ENCODE results near the gene ANO5. TPM values are rescaled to one million over a fixed set of nuclear protein-coding genes. Genes with fewer than 3 reads are reported as not detected.

ANO5 gene
- total and polyA plus RNA-seq, 2 donors (not counting 3 experiments of a cell fraction or from before 2014, with no cell fraction given): 0.32 to 0.46 TPM

DNA sequence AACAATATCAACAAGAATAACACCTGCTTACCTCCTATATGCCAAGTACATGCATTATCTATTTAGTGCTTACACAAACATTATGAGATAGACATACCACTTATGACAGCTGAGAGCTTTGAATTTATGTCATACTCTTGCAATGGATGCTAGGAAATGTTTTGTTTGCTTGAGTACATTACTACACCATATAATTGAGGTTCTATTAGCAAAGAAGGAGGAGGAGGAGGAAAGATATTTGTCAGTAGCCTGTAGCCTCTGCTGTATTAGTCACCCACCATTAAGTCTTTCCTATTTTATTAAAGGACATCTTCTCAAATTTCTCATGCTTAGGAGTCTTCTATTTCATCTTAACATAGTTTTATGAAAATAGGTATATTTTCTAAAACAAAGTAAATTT is 6.4 kb downstream of the ANO5 start:
- BruUV-seq (replicated peaks): no TSS peak
- H3K9me1 ChIP-seq (replicated peaks; ENCODE audit: control insufficient read depth, extremely low read depth, insufficient read depth, low read length): no peaks in the 10 kb centered on the region
- H3K79me2 ChIP-seq (ENCODE audit: control insufficient read depth, insufficient read depth, low read length): no peaks in the 10 kb centered on the region
- no peaks in the 10 kb centered on the region for H3K9me3 ChIP-seq (replicated peaks; ENCODE audit: control insufficient read depth, insufficient read depth, low read length)
- no peak overlapping the region for H3K4me2 ChIP-seq (ENCODE audit: insufficient read depth, low read length)
- DNase-seq (ENCODE audit: low read depth, low spot score) (no peak), FAIRE-seq (no peak)
- H4K20me1 ChIP-seq (replicated peaks; ENCODE audit: control insufficient read depth, extremely low read depth, insufficient read depth, low read length): no peaks in the 10 kb centered on the region
- intact Hi-C loops (cut with micrococcal nuclease) (loop anchor here (5.0 kb wide), 1 partner anchor 43 kb away; no protein-coding TSS in a partner anchor), dilution Hi-C loops (cut with MboI; ENCODE audit: extremely low pct_ligation_motif_present, low sequenced_read_pairs) (no loop called here)
- H3K27ac ChIP-seq (ENCODE audit: insufficient read depth, low read depth, low read length): no peak overlapping the region
- no peaks in the 10 kb centered on the region for H3K4me1 ChIP-seq (ENCODE audit: control insufficient read depth, extremely low read depth, insufficient read depth, low read length)
- no peaks in the 10 kb centered on the region for H3K36me3 ChIP-seq (ENCODE audit: control insufficient read depth in 2 of 2, extremely low read depth in 1 of 2, insufficient read depth in 2 of 2, low read length in 2 of 2)
- no peak overlapping the region for H3K4me3 ChIP-seq (replicated peaks in 1 of 3; ENCODE audit: insufficient read depth in 1 of 3, low read depth in 1 of 3, low read length in 3 of 3)
- ChIA-PET POLR2A (no interaction called here), CTCF (no interaction called here)
- no peak overlapping the region for H3K9ac ChIP-seq (replicated peaks; ENCODE audit: extremely low read depth, insufficient read depth, low read length)
- H2AFZ ChIP-seq (ENCODE audit: low read depth, low read length): no peak overlapping the region
- H3K27me3 ChIP-seq (ENCODE audit: control insufficient read depth in 2 of 2, insufficient read depth in 2 of 2, low read length in 2 of 2): no peaks in the 10 kb centered on the region
- TF ChIP-seq, protein P1, sequence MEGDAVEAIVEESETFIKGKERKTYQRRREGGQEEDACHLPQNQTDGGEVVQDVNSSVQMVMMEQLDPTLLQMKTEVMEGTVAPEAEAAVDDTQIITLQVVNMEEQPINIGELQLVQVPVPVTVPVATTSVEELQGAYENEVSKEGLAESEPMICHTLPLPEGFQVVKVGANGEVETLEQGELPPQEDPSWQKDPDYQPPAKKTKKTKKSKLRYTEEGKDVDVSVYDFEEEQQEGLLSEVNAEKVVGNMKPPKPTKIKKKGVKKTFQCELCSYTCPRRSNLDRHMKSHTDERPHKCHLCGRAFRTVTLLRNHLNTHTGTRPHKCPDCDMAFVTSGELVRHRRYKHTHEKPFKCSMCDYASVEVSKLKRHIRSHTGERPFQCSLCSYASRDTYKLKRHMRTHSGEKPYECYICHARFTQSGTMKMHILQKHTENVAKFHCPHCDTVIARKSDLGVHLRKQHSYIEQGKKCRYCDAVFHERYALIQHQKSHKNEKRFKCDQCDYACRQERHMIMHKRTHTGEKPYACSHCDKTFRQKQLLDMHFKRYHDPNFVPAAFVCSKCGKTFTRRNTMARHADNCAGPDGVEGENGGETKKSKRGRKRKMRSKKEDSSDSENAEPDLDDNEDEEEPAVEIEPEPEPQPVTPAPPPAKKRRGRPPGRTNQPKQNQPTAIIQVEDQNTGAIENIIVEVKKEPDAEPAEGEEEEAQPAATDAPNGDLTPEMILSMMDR (IDR thresholded peaks at IDR 0.05; ENCODE audit: extremely low read depth in 1 of 2, insufficient read depth in 1 of 2, low read depth in 1 of 2, low read length in 2 of 2): no peak
- TF ChIP-seq FOS (IDR thresholded peaks at IDR 0.05; ENCODE audit: borderline replicate concordance, insufficient read depth, low read length): no peak
- TF ChIP-seq, protein P2, sequence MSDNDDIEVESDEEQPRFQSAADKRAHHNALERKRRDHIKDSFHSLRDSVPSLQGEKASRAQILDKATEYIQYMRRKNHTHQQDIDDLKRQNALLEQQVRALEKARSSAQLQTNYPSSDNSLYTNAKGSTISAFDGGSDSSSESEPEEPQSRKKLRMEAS (IDR thresholded peaks at IDR 0.05; ENCODE audit: insufficient read depth, insufficient read length): no peak
- no peak for TF ChIP-seq EZH2 (IDR thresholded peaks at IDR 0.05; ENCODE audit: borderline replicate concordance, low read depth, low read length, severe bottlenecking)
- TF ChIP-seq JUN (IDR thresholded peaks at IDR 0.05; ENCODE audit: borderline replicate concordance, insufficient read depth, insufficient read length, low read depth): no peak
- no peak for TF ChIP-seq GATA2 (IDR thresholded peaks at IDR 0.05; ENCODE audit: insufficient read depth, insufficient read length, low read depth, low read length)
- no peak for TF ChIP-seq POLR2A (IDR thresholded peaks at IDR 0.05; ENCODE audit: low read depth, low read length)
- no peak for TF ChIP-seq POLR2AphosphoS5 (IDR thresholded peaks at IDR 0.05; ENCODE audit: insufficient read depth, low read depth, low read length)
- TF ChIP-seq MYC (IDR thresholded peaks at IDR 0.05; ENCODE audit: low read depth, low read length): no peak
